ENCODE results near the gene CHRM5. TPM values are rescaled to one million over a fixed set of nuclear protein-coding genes. Genes with fewer than 3 reads are reported as not detected.

Gene CHRM5
- total RNA-seq, 1 experiment from 2014 or later: not detected

DNA sequence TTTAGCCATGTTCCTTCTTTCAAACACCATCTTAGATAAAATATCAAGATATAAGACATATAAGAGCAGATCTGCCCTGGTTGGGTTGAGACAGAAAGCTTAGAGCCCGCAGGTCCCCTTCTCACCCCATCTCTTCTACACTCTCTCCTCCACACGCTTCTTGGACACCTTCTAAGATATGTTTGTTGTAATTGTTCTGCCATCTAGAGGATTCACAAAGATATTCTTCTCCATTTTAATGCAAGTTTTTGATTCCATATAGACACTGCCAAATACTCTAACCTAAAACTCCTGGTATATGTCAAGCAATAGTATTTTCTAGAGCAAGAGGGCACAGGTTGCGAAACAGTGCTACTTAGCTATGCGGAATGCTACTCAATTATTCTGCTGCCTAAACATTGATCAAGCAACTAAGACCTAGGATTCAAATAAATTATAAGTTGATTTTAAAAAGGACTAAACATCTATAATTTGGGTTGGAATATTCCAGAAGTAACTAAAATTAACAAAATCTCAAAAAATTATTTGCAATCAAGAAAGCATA, 6.8 kb downstream of the CHRM5 start:
- in situ Hi-C loops (cut with HindIII; ENCODE audit: low pct_unique_long_range_greater_than_20kb, low sequenced_read_pairs) (no loop called here), intact Hi-C loops (cut with micrococcal nuclease; ENCODE audit: unreplicated experiment) (no loop called here)
- no peak for TF ChIP-seq TCF7L2 (IDR thresholded peaks at IDR 0.05; ENCODE audit: low read depth, low read length)
- TF ChIP-seq, protein P1, sequence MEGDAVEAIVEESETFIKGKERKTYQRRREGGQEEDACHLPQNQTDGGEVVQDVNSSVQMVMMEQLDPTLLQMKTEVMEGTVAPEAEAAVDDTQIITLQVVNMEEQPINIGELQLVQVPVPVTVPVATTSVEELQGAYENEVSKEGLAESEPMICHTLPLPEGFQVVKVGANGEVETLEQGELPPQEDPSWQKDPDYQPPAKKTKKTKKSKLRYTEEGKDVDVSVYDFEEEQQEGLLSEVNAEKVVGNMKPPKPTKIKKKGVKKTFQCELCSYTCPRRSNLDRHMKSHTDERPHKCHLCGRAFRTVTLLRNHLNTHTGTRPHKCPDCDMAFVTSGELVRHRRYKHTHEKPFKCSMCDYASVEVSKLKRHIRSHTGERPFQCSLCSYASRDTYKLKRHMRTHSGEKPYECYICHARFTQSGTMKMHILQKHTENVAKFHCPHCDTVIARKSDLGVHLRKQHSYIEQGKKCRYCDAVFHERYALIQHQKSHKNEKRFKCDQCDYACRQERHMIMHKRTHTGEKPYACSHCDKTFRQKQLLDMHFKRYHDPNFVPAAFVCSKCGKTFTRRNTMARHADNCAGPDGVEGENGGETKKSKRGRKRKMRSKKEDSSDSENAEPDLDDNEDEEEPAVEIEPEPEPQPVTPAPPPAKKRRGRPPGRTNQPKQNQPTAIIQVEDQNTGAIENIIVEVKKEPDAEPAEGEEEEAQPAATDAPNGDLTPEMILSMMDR (IDR thresholded peaks at IDR 0.05): peak; percentile 38; the same call in 1 of the 2 replicates
- Histone ChIP-seq H3K27me3 (ENCODE audit: control insufficient read depth, insufficient read depth, low read length) (no peaks in the 10 kb centered on the region), H3K4me1 (ENCODE audit: control insufficient read depth, insufficient read depth, low read length) (no peaks in the 10 kb centered on the region), H3K27ac (ENCODE audit: low read length) (no peak overlapping the region), H3K4me3 (ENCODE audit: low read depth in 2 of 2, low read length in 2 of 2) (no peak overlapping the region), H3K36me3 (ENCODE audit: control insufficient read depth, insufficient read depth, low read length) (no peaks in the 10 kb centered on the region), H3K9me3 (ENCODE audit: control insufficient read depth, insufficient read depth, low read depth, low read length) (no peaks in the 10 kb centered on the region)
- DNase-seq (ENCODE audit: low read depth, low spot score) (no peak), ATAC-seq (peak; percentile 45; the same call in 1 of the 2 replicates)
- BruUV-seq (replicated peaks): no TSS peak
- ChIA-PET POLR2A (no interaction called here), CTCF (no interaction called here)

DNA sequence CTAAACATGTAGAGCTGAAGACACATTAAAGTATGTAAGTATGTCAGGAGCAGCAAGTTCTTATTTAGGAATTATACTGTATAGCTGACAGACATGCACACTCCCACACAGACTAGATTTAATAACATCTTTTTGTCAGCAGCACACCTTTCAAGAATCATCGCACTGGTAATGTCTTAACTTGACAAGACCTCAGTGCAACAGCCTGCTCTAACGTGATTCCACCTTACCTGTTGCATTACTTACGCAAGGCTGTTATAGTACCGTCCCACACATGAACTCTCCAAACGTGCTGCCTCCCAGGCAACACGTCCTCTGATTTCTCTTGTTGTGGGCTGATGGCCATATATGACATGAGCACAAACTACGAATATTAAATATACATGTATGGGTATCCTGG, 11.9 kb downstream of the CHRM5 start:
- no peak for TF ChIP-seq TCF7L2 (IDR thresholded peaks at IDR 0.05; ENCODE audit: low read depth, low read length)
- TF ChIP-seq SIN3A (IDR thresholded peaks at IDR 0.05; ENCODE audit: borderline replicate concordance, insufficient read depth, low read depth, low read length): no peak
- TF ChIP-seq, protein P2, sequence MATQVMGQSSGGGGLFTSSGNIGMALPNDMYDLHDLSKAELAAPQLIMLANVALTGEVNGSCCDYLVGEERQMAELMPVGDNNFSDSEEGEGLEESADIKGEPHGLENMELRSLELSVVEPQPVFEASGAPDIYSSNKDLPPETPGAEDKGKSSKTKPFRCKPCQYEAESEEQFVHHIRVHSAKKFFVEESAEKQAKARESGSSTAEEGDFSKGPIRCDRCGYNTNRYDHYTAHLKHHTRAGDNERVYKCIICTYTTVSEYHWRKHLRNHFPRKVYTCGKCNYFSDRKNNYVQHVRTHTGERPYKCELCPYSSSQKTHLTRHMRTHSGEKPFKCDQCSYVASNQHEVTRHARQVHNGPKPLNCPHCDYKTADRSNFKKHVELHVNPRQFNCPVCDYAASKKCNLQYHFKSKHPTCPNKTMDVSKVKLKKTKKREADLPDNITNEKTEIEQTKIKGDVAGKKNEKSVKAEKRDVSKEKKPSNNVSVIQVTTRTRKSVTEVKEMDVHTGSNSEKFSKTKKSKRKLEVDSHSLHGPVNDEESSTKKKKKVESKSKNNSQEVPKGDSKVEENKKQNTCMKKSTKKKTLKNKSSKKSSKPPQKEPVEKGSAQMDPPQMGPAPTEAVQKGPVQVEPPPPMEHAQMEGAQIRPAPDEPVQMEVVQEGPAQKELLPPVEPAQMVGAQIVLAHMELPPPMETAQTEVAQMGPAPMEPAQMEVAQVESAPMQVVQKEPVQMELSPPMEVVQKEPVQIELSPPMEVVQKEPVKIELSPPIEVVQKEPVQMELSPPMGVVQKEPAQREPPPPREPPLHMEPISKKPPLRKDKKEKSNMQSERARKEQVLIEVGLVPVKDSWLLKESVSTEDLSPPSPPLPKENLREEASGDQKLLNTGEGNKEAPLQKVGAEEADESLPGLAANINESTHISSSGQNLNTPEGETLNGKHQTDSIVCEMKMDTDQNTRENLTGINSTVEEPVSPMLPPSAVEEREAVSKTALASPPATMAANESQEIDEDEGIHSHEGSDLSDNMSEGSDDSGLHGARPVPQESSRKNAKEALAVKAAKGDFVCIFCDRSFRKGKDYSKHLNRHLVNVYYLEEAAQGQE (IDR thresholded peaks at IDR 0.05; ENCODE audit: insufficient read depth in 1 of 2, low read depth in 2 of 2, low read length in 1 of 2): no peak
- TF ChIP-seq POLR2AphosphoS5 (IDR thresholded peaks at IDR 0.05; ENCODE audit: low read depth, low read length): no peak
- TF ChIP-seq, protein P1 (IDR thresholded peaks at IDR 0.05): no peak
- intact Hi-C loops (cut with micrococcal nuclease; ENCODE audit: unreplicated experiment): no loop called here
- ATAC-seq: no peak
- POLR2A ChIA-PET: no interaction called here
- Histone ChIP-seq H3K27ac (ENCODE audit: low read length) (no peak overlapping the region), H3K9me3 (ENCODE audit: control insufficient read depth, insufficient read depth, low read depth, low read length) (no peaks in the 10 kb centered on the region), H3K36me3 (ENCODE audit: control insufficient read depth, insufficient read depth, low read length) (no peaks in the 10 kb centered on the region), H3K4me3 (ENCODE audit: low read depth in 2 of 2, low read length in 2 of 2) (no peak overlapping the region), H3K27me3 (ENCODE audit: control insufficient read depth, insufficient read depth, low read length) (no peaks in the 10 kb centered on the region), H3K4me1 (ENCODE audit: control insufficient read depth, insufficient read depth, low read length) (no peaks in the 10 kb centered on the region)
- CTCF ChIA-PET: no interaction called here
- BruUV-seq (replicated peaks): no TSS peak
- DNase-seq (ENCODE audit: low read depth, low spot score): no peak
- in situ Hi-C loops (cut with HindIII; ENCODE audit: low pct_unique_long_range_greater_than_20kb, low sequenced_read_pairs): no loop called here
